T47D (cell line): ENCODE data around the gene ARFGAP3.

ENCODE experiments used
- DNase-seq, 2 experiments: peaks; one replicate each; pipeline versions ENCODE4 v3.0.0 to v3.0.0-alpha.2; 2011 to 2012; ENCODE audit warnings: low read depth in 1 of 2, low spot score in 1 of 2
- JUND ChIP-seq: IDR thresholded peaks from 2 replicates; pipeline ENCODE4 v1.6.1; 2012; ENCODE audit warnings: low read depth
- in situ Hi-C: cut with HindIII; loops from 2 replicates; pipeline ENCODE4 v1.10.0; 2016; ENCODE audit warnings: low sequenced_read_pairs, low pct_unique_long_range_greater_than_20kb

Gene ARFGAP3

DNA sequence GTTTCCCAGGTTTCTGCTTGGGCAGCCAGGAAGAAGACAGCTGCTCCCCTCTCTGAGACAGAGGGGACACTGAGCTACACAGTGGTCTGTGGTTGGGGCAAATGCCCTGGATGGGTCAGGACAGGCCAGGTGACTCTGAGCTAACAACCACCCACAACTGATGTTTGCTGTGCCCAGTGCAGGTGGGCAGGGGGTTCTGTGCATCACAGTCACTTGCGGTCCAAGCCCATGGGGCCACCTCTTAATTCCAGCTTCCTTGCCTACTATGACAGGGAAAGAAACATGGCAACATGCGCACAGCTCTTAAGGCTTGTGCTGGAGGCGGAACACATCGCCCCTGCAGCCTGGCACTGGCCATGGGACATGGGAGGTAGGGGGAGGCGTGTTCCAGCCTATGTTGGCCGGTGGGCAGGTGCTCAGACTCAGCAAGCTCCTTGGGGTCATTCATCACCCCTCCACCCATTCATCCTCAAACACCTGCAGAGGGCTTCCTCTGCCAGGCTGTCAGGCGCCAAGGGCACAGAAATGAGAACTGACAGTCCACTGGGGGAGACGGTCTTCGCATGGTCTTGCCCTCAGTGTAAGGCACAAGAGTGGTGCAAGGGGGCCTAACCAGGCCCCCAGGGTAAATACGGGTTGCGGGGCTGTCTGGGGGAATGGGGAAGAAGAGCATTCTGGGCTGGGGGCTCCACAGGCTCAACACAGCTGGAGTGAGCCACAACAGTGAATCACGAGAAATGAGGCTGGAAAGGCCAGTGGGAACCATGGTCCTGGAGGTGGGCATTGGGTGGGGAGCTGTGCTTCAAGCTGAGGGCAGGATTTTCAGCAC lies 55.6 kb downstream of the ARFGAP3 start:
- in situ Hi-C loops, result no loop called here
- no peak for TF ChIP-seq JUND
- no peak for DNase-seq

DNA sequence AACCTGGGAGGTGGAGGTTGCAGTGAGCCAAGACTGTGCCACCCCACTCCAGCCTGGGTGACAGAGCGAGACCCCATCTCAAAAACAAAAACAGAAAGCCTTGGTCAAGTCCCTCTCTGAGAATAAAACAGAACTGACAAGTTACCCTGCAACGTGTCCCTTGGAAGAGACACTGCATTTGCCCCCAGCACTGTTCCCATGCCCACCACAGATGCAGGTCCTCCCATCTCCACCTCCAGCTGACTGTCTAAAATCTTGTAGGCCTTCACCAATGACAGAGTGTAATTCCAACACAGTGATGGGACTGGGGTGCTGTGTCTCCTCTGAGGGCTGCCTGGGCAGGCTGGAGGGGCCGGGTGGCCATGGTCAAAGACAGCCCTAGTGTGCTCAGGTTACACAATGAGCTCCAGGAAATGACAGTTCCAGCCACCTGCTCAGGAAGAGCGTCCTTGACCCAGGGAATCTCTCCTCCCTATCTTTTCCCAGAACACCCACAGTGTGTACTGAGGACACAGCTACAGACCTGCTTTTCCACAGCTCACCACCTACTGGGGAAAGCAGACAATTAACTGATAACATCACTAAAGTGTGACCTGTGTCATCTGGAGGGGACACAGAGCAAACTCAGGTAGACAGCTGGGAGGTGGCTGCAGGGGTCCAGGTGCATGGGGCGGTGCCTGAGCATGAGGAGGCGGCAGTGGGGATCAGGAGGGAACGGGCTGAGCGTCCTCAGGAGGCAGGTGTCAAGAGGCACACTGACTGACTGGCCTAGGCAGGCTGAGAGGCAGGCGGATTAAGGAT lies 56.4 kb downstream of the ARFGAP3 start:
- no peak for TF ChIP-seq JUND
- in situ Hi-C loops, result no loop called here
- DNase-seq, result peak in 1 of 2 experiments; percentile 73

DNA sequence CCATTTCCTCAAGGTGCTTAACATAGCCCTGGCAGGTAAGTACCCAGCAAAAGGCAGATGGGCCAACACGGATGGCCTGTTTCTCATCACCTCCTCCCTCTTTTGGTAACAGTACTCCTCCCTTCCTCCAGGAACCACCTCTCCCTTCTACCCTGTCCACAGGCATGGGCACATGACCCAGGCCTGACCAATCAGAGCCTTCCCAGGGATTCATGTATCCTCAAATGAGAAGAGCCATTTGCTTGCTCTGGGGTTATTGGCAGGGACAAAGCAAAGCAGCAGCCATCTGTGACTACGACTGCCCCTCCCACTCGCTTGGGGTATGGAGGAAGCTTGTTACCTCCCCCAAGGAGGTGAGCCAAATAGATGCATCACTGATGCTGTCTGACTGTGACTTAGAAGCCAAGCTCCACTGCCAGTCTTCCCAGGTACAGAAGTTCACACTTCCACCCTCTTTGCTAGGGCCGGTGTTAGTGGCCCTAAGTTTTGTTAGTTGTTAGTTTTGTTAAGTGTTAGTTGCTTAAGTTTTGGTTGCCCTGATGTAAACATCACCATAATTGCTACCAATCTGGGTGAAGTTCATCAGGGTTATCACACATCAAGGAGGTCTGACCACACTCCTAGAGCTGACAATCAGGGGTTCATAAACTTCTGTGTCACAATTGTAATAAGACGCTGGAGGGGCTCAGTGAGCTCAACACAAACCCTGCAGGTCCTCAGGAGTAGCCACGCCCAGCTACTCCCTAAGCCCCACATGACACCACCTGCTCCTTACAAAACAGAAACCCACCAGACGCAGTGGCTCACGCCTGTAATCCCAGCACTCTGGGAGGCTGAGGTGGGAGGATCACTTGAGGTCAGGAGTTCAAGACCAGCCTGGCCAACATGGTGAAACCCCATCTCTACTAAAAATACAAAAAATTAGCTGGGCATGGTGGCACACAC lies 57.3 kb downstream of the ARFGAP3 start:
- in situ Hi-C loops, result no loop called here
- DNase-seq, result peak in 1 of 2 experiments; percentile 71
- TF ChIP-seq JUND, result no peak

DNA sequence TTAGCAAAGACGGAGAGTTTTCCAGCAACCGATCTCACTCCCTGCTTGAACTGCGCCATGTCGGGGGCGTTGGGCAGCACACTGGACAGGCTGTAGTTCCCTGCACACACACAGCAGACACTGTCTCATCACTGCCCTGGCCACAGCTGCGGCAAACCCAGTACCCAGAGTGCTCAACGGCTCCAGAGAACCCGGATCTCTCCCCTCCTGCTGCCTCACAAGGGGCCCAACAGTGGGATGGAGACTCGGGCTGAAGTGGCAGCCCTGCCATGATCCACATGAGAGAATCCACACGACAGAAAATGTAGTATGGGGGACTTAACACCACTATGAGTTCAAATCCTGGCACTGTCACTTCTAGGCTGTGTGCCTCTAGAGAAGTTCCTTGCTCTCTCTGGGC lies 58.0 kb downstream of the ARFGAP3 start:
- TF ChIP-seq JUND, result no peak
- DNase-seq, result no peak
- in situ Hi-C loops, result no loop called here

DNA sequence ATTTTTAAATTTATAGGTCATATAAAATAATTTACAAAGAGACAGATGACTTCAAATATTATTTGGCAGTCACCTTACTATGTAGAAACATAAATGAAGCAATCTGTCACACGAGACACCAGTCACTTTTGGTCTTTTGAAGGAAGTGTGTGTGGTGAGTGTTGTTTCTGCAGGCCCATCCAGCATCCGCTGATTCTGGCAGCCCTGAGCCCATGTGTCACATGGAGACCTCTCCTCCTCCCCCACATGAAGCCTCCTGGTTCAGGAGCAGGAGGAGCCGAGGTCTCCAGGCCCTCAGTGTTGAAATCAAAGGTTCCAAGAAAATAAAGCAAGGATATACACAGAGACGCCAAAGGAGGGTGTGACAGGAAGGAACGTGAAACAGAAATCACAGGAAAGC lies 60.1 kb downstream of the ARFGAP3 start:
- no peak for TF ChIP-seq JUND
- in situ Hi-C loops, result no loop called here
- DNase-seq, result no peak

DNA sequence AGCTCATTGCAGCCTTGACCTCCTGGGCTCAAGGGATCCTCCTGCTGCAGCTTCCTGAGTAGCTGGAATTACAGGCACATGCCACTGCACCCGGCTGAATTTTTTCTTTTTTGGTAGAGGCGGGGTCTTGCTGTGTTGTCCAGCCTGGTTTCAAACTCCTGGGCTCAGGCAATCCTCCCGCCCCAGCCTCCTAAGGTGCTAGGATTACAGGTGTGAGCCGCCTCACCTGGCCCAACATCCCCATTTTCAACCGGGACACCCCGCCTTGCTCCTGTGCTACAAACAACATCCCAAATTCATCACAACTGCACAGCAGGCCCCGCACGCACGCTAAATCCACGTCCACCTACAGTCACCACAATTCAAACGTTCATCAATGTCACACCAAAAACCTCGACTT lies 61.0 kb downstream of the ARFGAP3 start:
- DNase-seq, result no peak
- TF ChIP-seq JUND, result no peak
- in situ Hi-C loops, result no loop called here

DNA sequence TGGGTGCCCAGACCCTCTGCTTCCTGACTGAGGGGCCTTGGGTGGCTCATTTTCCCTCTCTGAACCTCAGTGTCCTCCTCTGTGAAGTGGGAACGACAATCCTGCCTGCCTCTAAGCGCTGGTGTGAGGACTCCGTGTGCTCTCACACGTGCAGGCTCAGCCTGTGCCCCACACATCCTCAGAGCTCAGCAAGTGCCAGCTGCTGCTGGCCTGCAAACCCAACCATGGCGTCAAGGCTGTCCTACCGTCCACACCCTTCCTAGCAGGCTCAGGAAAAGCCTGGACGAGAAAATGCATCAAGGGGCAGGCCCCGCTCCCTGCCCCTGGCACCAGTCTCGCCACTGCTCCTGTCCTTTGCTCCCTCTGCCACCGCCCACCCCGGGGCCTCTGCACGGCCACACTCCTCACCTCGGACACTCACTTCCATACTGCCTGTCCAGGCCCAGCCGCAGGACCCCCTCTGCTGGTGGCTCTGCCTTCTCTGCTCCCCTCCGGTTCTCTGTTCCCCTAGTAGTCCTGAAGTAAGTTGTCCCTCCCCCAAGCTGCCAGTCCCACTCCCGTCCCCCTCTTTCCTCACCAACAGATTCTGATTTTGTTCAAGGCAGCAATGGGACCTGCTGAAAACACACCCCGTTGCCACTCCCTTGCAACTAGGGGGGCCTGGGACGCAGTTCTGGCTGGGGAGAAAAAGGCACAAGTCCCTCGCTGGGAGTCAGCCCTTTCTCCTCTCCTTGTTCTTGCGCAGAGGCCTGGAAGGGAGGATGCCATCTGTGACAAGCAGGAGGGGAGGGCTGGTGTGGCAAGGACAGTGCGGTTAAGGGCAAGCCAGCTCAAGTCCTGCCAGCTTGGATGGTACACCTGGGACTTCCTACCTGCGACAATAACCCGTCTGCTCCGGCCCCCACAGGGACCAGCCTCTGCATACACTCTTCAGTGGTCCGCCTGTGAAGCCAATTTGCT lies 62.2 kb downstream of the ARFGAP3 start:
- no peak for DNase-seq
- in situ Hi-C loops, result no loop called here
- TF ChIP-seq JUND, result no peak

DNA sequence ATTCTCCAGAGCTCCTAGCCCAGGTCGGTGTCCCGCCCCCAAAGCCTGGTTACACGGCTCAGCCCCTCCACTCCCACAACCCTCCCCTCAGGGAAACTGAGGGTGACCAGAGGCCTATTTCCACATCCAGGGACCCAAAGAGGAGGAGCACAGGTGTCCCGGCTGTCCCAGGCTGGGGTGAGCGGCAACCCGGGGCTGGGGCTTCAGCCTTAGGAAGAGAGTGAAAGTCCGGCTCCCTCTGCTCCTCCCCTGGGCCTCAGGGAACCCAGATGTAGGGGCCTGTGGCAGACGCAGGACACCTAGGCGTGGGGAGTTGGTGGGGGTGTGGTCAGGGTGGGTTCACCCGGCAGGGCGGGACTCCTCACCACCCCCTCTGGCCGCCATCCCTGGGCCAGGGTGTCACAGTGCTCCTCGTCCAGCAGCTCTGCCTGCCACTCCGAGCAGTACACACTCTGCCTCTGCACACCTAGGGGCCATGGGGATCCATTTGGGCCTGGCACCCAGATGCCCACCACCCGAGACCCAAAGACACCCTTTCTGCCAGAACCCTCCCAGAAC lies 63.1 kb downstream of the ARFGAP3 start:
- in situ Hi-C loops, result no loop called here
- DNase-seq, result no peak
- TF ChIP-seq JUND, result no peak

DNA sequence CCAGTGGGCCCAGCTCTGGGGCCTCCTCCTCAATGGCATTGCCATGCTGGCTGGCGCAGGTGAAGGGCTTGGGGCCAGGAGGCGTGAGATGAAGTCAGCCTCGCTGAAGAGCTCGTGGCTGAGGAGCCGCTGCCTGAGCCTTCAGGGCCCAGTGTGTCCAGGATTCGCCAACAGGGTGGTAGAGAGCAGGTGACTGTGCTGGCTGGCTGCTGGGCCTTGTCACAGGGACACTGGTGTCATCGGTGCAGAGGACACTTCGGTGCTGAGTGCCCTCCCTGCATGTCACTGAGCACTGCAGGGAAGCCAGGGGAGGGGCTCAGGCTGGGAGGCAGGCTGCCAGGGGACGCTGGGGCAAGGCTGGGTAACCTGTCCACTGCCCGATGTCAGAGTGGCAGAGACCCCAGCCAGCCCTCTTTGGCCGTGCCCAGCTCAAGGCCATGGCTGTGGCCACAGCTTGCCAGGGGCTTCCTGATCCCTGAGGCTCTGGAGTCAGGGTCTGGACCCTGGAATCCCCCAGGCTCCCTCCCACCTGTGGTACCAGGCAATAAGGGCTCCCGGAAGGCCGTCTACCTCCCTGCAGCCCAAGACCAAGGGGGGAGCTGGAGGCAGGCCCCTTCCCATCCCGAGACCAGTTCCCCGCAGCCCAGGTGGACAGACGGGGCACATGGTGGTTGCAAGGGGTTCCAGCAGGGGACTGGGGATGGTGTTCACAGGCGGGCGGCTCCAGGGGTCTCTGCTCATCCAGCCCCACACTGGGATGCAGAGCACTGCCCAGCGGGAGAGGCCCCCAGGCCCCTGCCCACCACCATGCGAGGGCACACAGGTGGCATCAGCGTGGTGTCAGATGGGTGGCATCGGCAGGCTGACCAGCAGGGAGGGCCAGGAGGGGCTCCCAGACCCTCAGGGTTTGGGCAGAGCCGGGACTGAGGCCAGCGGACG lies 63.9 kb downstream of the ARFGAP3 start:
- in situ Hi-C loops, result no loop called here
- TF ChIP-seq JUND, result no peak

DNA sequence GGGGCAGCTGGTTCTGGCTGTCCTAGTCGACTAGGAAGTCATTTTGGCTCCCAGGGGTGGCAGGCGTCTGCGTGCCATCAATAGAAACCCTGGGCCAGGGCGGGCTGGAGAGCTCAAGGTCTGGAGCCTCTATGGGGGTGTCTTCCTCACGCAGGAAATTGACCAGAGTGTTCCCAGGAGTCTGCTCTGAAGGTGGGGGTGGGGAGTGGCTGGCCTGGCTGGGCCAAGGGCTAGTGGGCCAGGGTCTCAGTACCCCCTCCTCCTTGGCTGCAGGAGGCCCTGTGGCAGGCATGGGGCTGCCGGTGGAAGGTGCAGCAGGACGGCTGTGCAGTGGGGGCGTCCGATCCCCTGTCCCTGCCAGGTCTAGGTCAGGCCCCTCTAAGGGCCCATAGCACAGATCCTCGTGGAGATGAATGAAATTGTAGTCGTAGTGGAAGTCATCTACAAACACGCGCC lies 64.6 kb downstream of the ARFGAP3 start:
- TF ChIP-seq JUND, result no peak
- DNase-seq, result no peak
- in situ Hi-C loops, result no loop called here

More for the DNA sequence above, 63.9 kb downstream of the ARFGAP3 start:
- no peak for DNase-seq
